ENCODE measurements around the gene C19orf53.

- no peak for TF ChIP-seq EZH2 (IDR thresholded peaks at IDR 0.05)
- no peak for TF ChIP-seq FOXP2 (optimal IDR thresholded peaks at IDR 0.05; ENCODE audit: control extremely low read depth, extremely low read length, insufficient read depth)
Measured at GRCh38 chr19:13803038-13803437, 28.8 kb downstream of the C19orf53 start.

All from SK-N-MC (cell line).